Vagina (tissue), 2 donors: Measurements from ENCODE around the gene OR52K1.

Source experiments
- CTCF ChIP-seq, 3 experiments: fragments of 450-650 bp in 2 of 3; fragments of 200-600 bp in 1 of 3; sonication (generic) in 1 of 3; IDR thresholded peaks; one replicate each; pipeline ENCODE4 v1.5.1; 2017 to 2019; ENCODE audit warnings: antibody characterized with exemption in 3 of 3, mild to moderate bottlenecking in 2 of 3, moderate library complexity in 2 of 3
- POLR2A ChIP-seq, 2 donors: fragments of 450-650 bp; IDR thresholded peaks; one replicate each; pipeline ENCODE4 v1.6.1; 2017; ENCODE audit warnings: antibody characterized with exemption in 2 of 2, mild to moderate bottlenecking in 2 of 2, moderate library complexity in 2 of 2
- POLR2AphosphoS5 ChIP-seq, 2 donors: sonication (generic); formaldehyde crosslinking; IDR thresholded peaks; one replicate each; pipeline ENCODE4 v1.9.0; 2017; ENCODE audit warnings: antibody characterized with exemption in 2 of 2, mild to moderate bottlenecking in 2 of 2, low read depth in 1 of 2; ENCODE audit not compliant: insufficient read depth in 1 of 2

GRCh38 chr11:4464216-4465159 is 18.0 kb upstream of the OR52K1 start:
- no peak for TF ChIP-seq POLR2A (IDR thresholded peaks at IDR 0.05)
- no peak for TF ChIP-seq CTCF (IDR thresholded peaks at IDR 0.05)
- TF ChIP-seq POLR2AphosphoS5 (IDR thresholded peaks at IDR 0.05; ENCODE audit: insufficient read depth in 1 of 2, low read depth in 1 of 2): no peak
